ENCODE results near the gene FITM1.

GRCh38 chr14:24138396-24139271 is 8.2 kb downstream of the FITM1 start:
- TF ChIP-seq CTCF (IDR thresholded peaks at IDR 0.05) = no peak
- no peak for TF ChIP-seq ZFX (IDR thresholded peaks at IDR 0.05; ENCODE audit: borderline replicate concordance)

Measured in 22Rv1 (cell line).